Measurements from ENCODE around the gene VOPP1.

VOPP1 gene

DNA sequence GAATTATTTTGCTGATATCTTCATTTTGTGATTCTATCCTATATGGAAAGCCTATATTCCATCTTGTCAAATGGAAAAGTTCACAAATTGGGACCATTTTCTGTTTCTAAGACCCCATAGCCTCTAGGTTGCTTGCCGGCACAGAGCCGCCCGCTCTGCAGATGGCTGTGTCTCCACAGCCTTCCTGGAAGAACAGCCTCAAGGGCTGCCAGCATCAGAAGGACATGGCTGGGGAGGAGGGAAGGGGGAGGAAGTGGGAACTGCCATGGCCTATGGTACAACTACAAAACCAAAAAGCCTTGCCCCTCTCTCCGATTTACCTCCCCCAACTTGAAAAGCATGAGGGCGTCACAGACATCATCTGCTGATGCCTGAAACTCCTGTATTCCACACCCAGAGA, 131.3 kb downstream of the VOPP1 start:
- Histone ChIP-seq H3K4me3 (IDR thresholded peaks at IDR 0.05; ENCODE audit: insufficient read depth, low read depth, low read length) (no peak overlapping the region), H3K79me2 (ENCODE audit: insufficient read depth, low read depth) (no peaks in the 10 kb centered on the region), H4K20me1 (ENCODE audit: insufficient read depth) (no peaks in the 10 kb centered on the region), H3K27ac (no peak overlapping the region), H3K4me1 (ENCODE audit: low read depth, poor library complexity, severe bottlenecking) (no peaks in the 10 kb centered on the region), H3K4me2 (no peak overlapping the region), H3K36me3 (ENCODE audit: insufficient read depth) (no peaks in the 10 kb centered on the region), H3K9ac (no peak overlapping the region), H2AFZ (ENCODE audit: low read depth) (no peak overlapping the region), H3K27me3 (ENCODE audit: insufficient read depth, low read depth) (no peaks in the 10 kb centered on the region)
- TF ChIP-seq, protein P1, sequence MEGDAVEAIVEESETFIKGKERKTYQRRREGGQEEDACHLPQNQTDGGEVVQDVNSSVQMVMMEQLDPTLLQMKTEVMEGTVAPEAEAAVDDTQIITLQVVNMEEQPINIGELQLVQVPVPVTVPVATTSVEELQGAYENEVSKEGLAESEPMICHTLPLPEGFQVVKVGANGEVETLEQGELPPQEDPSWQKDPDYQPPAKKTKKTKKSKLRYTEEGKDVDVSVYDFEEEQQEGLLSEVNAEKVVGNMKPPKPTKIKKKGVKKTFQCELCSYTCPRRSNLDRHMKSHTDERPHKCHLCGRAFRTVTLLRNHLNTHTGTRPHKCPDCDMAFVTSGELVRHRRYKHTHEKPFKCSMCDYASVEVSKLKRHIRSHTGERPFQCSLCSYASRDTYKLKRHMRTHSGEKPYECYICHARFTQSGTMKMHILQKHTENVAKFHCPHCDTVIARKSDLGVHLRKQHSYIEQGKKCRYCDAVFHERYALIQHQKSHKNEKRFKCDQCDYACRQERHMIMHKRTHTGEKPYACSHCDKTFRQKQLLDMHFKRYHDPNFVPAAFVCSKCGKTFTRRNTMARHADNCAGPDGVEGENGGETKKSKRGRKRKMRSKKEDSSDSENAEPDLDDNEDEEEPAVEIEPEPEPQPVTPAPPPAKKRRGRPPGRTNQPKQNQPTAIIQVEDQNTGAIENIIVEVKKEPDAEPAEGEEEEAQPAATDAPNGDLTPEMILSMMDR (conservative IDR thresholded peaks at IDR 0.05; ENCODE audit: low read depth, low read length): no peak

DNA sequence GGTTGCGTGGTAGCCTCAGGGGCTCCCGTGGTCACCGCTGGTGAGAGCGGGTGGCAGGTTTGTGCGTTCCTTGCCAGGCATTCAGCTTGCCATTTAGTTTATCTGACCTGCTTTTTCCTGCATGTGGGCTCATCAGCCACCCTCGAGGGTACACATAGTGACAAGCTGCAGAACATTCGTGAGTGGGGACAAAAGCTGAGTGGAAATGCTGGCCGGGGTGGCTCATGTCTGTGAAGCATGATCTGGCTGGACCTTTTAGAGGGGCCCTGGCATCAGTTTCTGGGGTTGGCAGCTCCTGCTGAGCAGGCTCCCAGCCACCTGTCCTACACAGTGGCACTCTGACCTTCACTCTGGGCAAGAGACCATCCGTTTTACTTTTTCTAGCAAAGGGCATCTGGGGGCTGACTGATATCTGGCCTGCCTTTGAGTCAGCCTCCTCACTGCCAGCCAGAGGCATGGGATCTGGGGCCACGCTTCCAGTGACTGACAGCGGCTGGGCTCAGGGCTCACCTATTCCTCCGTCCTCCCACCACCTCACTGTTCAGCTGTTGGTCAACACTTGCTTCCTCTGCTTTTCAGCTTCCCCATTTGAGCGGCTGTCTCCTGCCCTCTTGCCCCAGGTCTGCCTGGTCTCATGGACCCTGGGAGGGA, 132.1 kb downstream of the VOPP1 start:
- Histone ChIP-seq H3K4me1 (ENCODE audit: low read depth, poor library complexity, severe bottlenecking) (no peaks in the 10 kb centered on the region), H3K4me3 (IDR thresholded peaks at IDR 0.05; ENCODE audit: insufficient read depth, low read depth, low read length) (no peak overlapping the region), H4K20me1 (ENCODE audit: insufficient read depth) (no peaks in the 10 kb centered on the region), H3K27me3 (ENCODE audit: insufficient read depth, low read depth) (no peaks in the 10 kb centered on the region), H3K27ac (no peak overlapping the region), H3K9ac (no peak overlapping the region), H3K36me3 (ENCODE audit: insufficient read depth) (no peaks in the 10 kb centered on the region), H3K79me2 (ENCODE audit: insufficient read depth, low read depth) (no peaks in the 10 kb centered on the region), H2AFZ (ENCODE audit: low read depth) (no peak overlapping the region), H3K4me2 (no peak overlapping the region)
- TF ChIP-seq, protein P1 (conservative IDR thresholded peaks at IDR 0.05; ENCODE audit: low read depth, low read length): no peak

DNA sequence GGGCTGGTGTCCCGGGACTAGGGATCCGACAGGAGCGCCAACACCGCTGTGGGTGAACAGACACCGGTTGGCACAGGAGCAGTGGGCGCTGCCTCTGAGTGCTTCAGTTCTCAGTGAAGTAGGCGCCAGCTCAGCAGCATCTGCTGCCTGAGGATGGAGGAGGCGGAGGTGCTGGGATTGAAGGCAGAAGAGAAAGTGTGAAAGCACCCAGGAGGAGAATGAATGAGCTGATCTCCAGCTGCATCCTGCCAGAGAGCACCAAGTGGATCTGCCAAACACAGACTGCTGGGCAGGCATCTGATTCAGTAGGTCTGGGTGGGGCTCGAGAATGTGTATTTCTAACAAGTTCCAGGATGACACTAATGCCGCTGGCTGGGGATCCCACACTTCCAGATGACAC, 132.7 kb downstream of the VOPP1 start:
- Histone ChIP-seq H3K9ac (no peak overlapping the region), H3K79me2 (ENCODE audit: insufficient read depth, low read depth) (no peaks in the 10 kb centered on the region), H2AFZ (ENCODE audit: low read depth) (no peak overlapping the region), H4K20me1 (ENCODE audit: insufficient read depth) (no peaks in the 10 kb centered on the region), H3K4me3 (IDR thresholded peaks at IDR 0.05; ENCODE audit: insufficient read depth, low read depth, low read length) (no peak overlapping the region), H3K36me3 (ENCODE audit: insufficient read depth) (no peaks in the 10 kb centered on the region), H3K27ac (no peak overlapping the region), H3K27me3 (ENCODE audit: insufficient read depth, low read depth) (no peaks in the 10 kb centered on the region), H3K4me2 (no peak overlapping the region), H3K4me1 (ENCODE audit: low read depth, poor library complexity, severe bottlenecking) (no peaks in the 10 kb centered on the region)
- TF ChIP-seq, protein P1 (conservative IDR thresholded peaks at IDR 0.05; ENCODE audit: low read depth, low read length): no peak

DNA sequence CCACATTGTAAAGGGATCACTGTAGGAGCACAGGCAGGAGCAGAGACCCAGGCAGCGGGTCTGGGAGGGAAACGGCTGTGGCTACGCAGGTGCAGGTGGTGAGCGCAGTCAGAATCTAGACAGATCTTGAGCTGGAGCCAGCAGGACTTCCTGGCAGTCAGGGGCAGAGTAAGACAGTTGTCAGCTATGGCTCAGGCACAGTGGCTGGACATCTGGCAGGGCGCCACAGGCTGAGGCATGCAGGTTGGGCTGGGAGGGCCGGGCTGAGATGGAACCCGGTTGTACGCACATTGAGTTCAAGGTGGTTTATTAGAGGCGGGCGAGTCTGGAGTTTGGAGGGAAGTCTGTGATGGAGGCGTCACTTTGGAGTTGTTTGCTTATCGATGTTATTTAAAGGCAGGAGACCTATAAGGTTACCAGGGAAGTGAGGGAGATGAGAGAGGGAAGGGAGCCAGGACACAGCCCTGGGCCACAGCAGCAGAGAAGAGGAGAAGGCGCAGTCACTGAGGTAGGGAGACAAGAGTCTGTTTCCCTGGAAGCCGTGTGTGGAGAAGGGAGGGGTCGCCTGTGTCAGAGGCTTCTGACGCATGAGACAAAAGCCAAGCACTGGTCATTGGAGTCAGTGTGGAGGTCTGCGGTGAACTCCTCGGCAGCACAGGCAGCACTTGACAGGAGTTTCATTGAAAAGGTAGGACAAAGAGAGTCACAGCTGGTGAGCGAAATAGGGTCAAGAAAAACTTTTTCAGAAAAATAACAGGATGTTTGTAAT, 133.4 kb downstream of the VOPP1 start:
- Histone ChIP-seq H4K20me1 (ENCODE audit: insufficient read depth) (no peaks in the 10 kb centered on the region), H3K9ac (no peak overlapping the region), H3K4me3 (IDR thresholded peaks at IDR 0.05; ENCODE audit: insufficient read depth, low read depth, low read length) (no peak overlapping the region), H2AFZ (ENCODE audit: low read depth) (no peak overlapping the region), H3K4me1 (ENCODE audit: low read depth, poor library complexity, severe bottlenecking) (peaks cover 2% of the 10 kb centered on the region), H3K36me3 (ENCODE audit: insufficient read depth) (no peaks in the 10 kb centered on the region), H3K27ac (no peak overlapping the region), H3K4me2 (no peak overlapping the region), H3K27me3 (ENCODE audit: insufficient read depth, low read depth) (no peaks in the 10 kb centered on the region), H3K79me2 (ENCODE audit: insufficient read depth, low read depth) (no peaks in the 10 kb centered on the region)
- TF ChIP-seq, protein P1 (conservative IDR thresholded peaks at IDR 0.05; ENCODE audit: low read depth, low read length): no peak
